K562 (cell line): Measurements from ENCODE around the gene MMP23B. TPM values are rescaled to one million over a fixed set of nuclear protein-coding genes. Genes with fewer than 3 reads are reported as not detected.
A peak's percentile ranks its signal among the peaks of the same experiment; 100 is the strongest.

ENCODE experiments used
- ARID2 ChIP-seq: fragments of 450-650 bp; IDR thresholded peaks from 2 replicates; pipeline ENCODE4 v1.6.1; 2017; ENCODE audit warnings: antibody characterized with exemption, mild to moderate bottlenecking
- ESRRA ChIP-seq: fragments of 450-650 bp; IDR thresholded peaks from 2 replicates; pipeline ENCODE4 v1.6.1; 2014; ENCODE audit warnings: low read depth, mild to moderate bottlenecking, moderate library complexity, borderline replicate concordance
- HNRNPH1 ChIP-seq: fragments of 200-400 bp; formaldehyde crosslinking; optimal IDR thresholded peaks from 2 replicates; pipeline ENCODE3; 2017; ENCODE audit warnings: low read depth, mild to moderate bottlenecking, low read length, moderate library complexity
- MEIS2 ChIP-seq: fragments of 450-650 bp; IDR thresholded peaks from 2 replicates; pipeline ENCODE4 v1.6.1; 2014; ENCODE audit warnings: mild to moderate bottlenecking; ENCODE audit not compliant: partially characterized antibody
- NCOA2 ChIP-seq, 2 experiments: fragments of 450-650 bp; IDR thresholded peaks; 2 replicates each; pipeline ENCODE4 v1.6.1; 2018; ENCODE audit warnings: mild to moderate bottlenecking in 2 of 2, moderate library complexity in 1 of 2; ENCODE audit not compliant: partially characterized antibody in 2 of 2
- PCBP1 ChIP-seq: fragments of 200-400 bp; formaldehyde crosslinking; IDR thresholded peaks from 2 replicates; pipeline ENCODE4 v1.6.1; 2018; ENCODE audit warnings: mild to moderate bottlenecking, low read depth, low read length; ENCODE audit not compliant: poor library complexity, severe bottlenecking
- PTTG1 ChIP-seq: fragments of 450-650 bp; IDR thresholded peaks from 2 replicates; pipeline ENCODE4 v1.6.1; 2016; ENCODE audit warnings: low read depth, mild to moderate bottlenecking, missing genetic modification characterization, missing compliant biosample characterization
- RBFOX2 ChIP-seq: fragments of 200-400 bp; formaldehyde crosslinking; IDR thresholded peaks from 2 replicates; pipeline ENCODE4 v1.6.1; 2017; ENCODE audit warnings: low read depth, mild to moderate bottlenecking, low read length, moderate library complexity
- SMC3 ChIP-seq: conservative IDR thresholded peaks from 2 replicates; pipeline ENCODE4 v1.6.1; 2011; ENCODE audit warnings: low read depth, low read length, improper control_type of control experiment; ENCODE audit not compliant: insufficient read depth
- SRSF9 ChIP-seq: fragments of 200-400 bp; formaldehyde crosslinking; IDR thresholded peaks from 2 replicates; pipeline ENCODE4 v1.6.1; 2017; ENCODE audit warnings: low read depth, low read length, borderline replicate concordance
- ZBTB33 ChIP-seq: sonication (generic); formaldehyde crosslinking; IDR thresholded peaks from 2 replicates; pipeline ENCODE4 v1.8.1; 2023; ENCODE audit warnings: mild to moderate bottlenecking, missing genetic modification reagents
- ZNF143 ChIP-seq: sonication (generic); formaldehyde crosslinking; IDR thresholded peaks from 2 replicates; pipeline ENCODE4 v1.9.0; 2022; ENCODE audit warnings: mild to moderate bottlenecking, missing genetic modification reagents
- ZNF408 ChIP-seq: fragments of 250-450 bp; sonication (Bioruptor Pico); IDR thresholded peaks from 2 replicates; pipeline ENCODE4 v1.4.0; 2020; ENCODE audit warnings: low read depth, mild to moderate bottlenecking, moderate library complexity
- ZNF444 ChIP-seq: fragments of 250-450 bp; sonication (Bioruptor Pico); IDR thresholded peaks from 2 replicates; pipeline ENCODE4 v1.4.0; 2020; ENCODE audit warnings: mild to moderate bottlenecking, moderate library complexity
- ZNF512 ChIP-seq: IDR thresholded peaks from 2 replicates; pipeline ENCODE4 v1.6.1; 2016; ENCODE audit warnings: missing genetic modification characterization, missing compliant biosample characterization
- ZNF589 ChIP-seq: fragments of 200-800 bp; sonication (Bioruptor generic); IDR thresholded peaks from 2 replicates; pipeline ENCODE4 v1.6.1; 2016; ENCODE audit warnings: low read depth, missing genetic modification characterization, missing compliant biosample characterization
- ZNF699 ChIP-seq: fragments of 250-450 bp; sonication (Bioruptor Pico); IDR thresholded peaks from 2 replicates; pipeline ENCODE4 v1.8.0; 2021; ENCODE audit warnings: mild to moderate bottlenecking, moderate library complexity; ENCODE audit not compliant: insufficient replicate concordance
- polyA plus RNA-seq, 8 experiments: library from polyadenylated mRNA; depleted of rRNA in 4 of 8; stranded (reverse) in 5 of 8; unstranded in 3 of 8; fragments of >200 nt; fragmentation: Nextera tagmentation in 2 of 8; fragmentation: Illumina TruSeq in 1 of 8; extraction: Ambion mirVana in 2 of 8; extraction: Trizol in 1 of 8; gene quantifications; 2 replicates each; pipeline versions ENCODE4 v1.2.1 to v1.2.3, GENCODE V29; 2011 to 2014; ENCODE audit warnings: inconsistent platforms in 1 of 8, missing spikeins in 1 of 8
- total RNA-seq, 7 experiments: library from RNA; depleted of rRNA in 6 of 7; stranded (reverse); fragments of >200 nt in 6 of 7; fragmentation: Illumina TruSeq in 2 of 7; extraction: Trizol in 2 of 7; gene quantifications; 2 replicates each; pipeline versions ENCODE4 v1.2.1 to v1.2.3, GENCODE V29; 2011 to 2021; ENCODE audit warnings: low replicate concordance in 1 of 7
- TF ChIP-seq, protein P1 (sequence below), 2 experiments: fragments of 450-650 bp; conservative IDR thresholded peaks; 2 replicates each; pipeline ENCODE4 v1.6.1; 2017; ENCODE audit warnings: mild to moderate bottlenecking in 2 of 2, moderate library complexity in 2 of 2
- TF ChIP-seq, protein P2 (sequence below): IDR thresholded peaks from 3 replicates; pipeline ENCODE4 v1.6.1; 2011; ENCODE audit warnings: borderline replicate concordance, mild to moderate bottlenecking, moderate library complexity; ENCODE audit not compliant: insufficient read length; ENCODE audit errors: extremely low read depth

The MMP23B gene
- total and polyA plus RNA-seq, 9 of the 15 experiments (the other 6 are each of a cell fraction or from before 2014, with no cell fraction given): 0.28 to 1.2 (median 0.41) TPM; not detected in 5

- no peak for TF ChIP-seq ZNF589 (CRISPR knock-in tag)
- peak; percentile 43; the same call in 1 of the 2 replicates for TF ChIP-seq SMC3
- TF ChIP-seq ZNF699 (CRISPR knock-in tag): no peak
- no peak for TF ChIP-seq ZNF512 (tag)
- peak; percentile 31; the same call in 1 of the 2 replicates for TF ChIP-seq ESRRA
- TF ChIP-seq ZNF408 (CRISPR knock-in tag): no peak
- TF ChIP-seq HNRNPH1: no peak
- TF ChIP-seq, protein P1, sequence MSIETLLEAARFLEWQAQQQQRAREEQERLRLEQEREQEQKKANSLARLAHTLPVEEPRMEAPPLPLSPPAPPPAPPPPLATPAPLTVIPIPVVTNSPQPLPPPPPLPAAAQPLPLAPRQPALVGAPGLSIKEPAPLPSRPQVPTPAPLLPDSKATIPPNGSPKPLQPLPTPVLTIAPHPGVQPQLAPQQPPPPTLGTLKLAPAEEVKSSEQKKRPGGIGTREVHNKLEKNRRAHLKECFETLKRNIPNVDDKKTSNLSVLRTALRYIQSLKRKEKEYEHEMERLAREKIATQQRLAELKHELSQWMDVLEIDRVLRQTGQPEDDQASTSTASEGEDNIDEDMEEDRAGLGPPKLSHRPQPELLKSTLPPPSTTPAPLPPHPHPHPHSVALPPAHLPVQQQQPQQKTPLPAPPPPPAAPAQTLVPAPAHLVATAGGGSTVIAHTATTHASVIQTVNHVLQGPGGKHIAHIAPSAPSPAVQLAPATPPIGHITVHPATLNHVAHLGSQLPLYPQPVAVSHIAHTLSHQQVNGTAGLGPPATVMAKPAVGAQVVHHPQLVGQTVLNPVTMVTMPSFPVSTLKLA (conservative IDR thresholded peaks at IDR 0.05): no peak
- no peak for TF ChIP-seq MEIS2
- TF ChIP-seq ZNF444 (CRISPR knock-in tag): no peak
- TF ChIP-seq NCOA2 (IDR thresholded peaks at IDR 0.05; ENCODE audit: partially characterized antibody in 2 of 2): no peak
- TF ChIP-seq SRSF9: no peak
- peak; percentile 17; the same call in 1 of the 2 replicates for TF ChIP-seq RBFOX2
- no peak for TF ChIP-seq PCBP1
- TF ChIP-seq ZBTB33 (CRISPR knock-in tag): peak; percentile 74; the same call in 1 of the 2 replicates
- TF ChIP-seq ZNF143 (CRISPR knock-in tag): no peak
- TF ChIP-seq PTTG1 (tag): no peak
- TF ChIP-seq, protein P2, sequence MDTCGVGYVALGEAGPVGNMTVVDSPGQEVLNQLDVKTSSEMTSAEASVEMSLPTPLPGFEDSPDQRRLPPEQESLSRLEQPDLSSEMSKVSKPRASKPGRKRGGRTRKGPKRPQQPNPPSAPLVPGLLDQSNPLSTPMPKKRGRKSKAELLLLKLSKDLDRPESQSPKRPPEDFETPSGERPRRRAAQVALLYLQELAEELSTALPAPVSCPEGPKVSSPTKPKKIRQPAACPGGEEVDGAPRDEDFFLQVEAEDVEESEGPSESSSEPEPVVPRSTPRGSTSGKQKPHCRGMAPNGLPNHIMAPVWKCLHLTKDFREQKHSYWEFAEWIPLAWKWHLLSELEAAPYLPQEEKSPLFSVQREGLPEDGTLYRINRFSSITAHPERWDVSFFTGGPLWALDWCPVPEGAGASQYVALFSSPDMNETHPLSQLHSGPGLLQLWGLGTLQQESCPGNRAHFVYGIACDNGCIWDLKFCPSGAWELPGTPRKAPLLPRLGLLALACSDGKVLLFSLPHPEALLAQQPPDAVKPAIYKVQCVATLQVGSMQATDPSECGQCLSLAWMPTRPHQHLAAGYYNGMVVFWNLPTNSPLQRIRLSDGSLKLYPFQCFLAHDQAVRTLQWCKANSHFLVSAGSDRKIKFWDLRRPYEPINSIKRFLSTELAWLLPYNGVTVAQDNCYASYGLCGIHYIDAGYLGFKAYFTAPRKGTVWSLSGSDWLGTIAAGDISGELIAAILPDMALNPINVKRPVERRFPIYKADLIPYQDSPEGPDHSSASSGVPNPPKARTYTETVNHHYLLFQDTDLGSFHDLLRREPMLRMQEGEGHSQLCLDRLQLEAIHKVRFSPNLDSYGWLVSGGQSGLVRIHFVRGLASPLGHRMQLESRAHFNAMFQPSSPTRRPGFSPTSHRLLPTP: no peak
- peak; percentile 11; the same call in 1 of the 2 replicates for TF ChIP-seq ARID2
Measured at GRCh38 chr1:1619917-1620361, 12.0 kb upstream of the MMP23B start (continued).
